Neuronal stem cell (in vitro differentiated cells): ENCODE data around the gene SP3.

Source experiments
- DNase-seq: peaks from one replicate; pipeline ENCODE4 v3.0.0-alpha.2; 2013; ENCODE audit warnings: low spot score
- H2AFZ ChIP-seq: one replicate; pipeline ENCODE4 v1.6.1; 2013; ENCODE audit warnings: mild to moderate bottlenecking, low read length, inconsistent platforms
- H2AK5ac ChIP-seq: 2 replicates; pipeline ENCODE4 v1.6.1; 2013; ENCODE audit warnings: low read depth, mild to moderate bottlenecking, inconsistent platforms, low read length, moderate library complexity, mixed read lengths
- H2BK120ac ChIP-seq: 2 replicates; pipeline ENCODE4 v1.6.1; 2013; ENCODE audit warnings: low read depth, mild to moderate bottlenecking, inconsistent platforms, low read length, moderate library complexity, mixed read lengths
- H2BK12ac ChIP-seq: one replicate; pipeline ENCODE4 v1.6.1; 2013; ENCODE audit warnings: low read length, inconsistent platforms
- H2BK15ac ChIP-seq: 2 replicates; pipeline ENCODE4 v1.6.1; 2013; ENCODE audit warnings: mild to moderate bottlenecking, low read length, inconsistent platforms, mixed read lengths
- H2BK5ac ChIP-seq: one replicate; pipeline ENCODE4 v1.6.1; 2013; ENCODE audit warnings: inconsistent platforms, mild to moderate bottlenecking, low read length, moderate library complexity
- H3K14ac ChIP-seq: one replicate; pipeline ENCODE4 v1.6.1; 2013; ENCODE audit warnings: low read length, inconsistent platforms
- H3K18ac ChIP-seq: 2 replicates; pipeline ENCODE4 v1.6.1; 2013; ENCODE audit warnings: low read length, inconsistent platforms
- H3K23ac ChIP-seq: 2 replicates; pipeline ENCODE4 v1.6.1; 2013; ENCODE audit warnings: low read depth, mild to moderate bottlenecking, mixed read lengths, low read length, inconsistent platforms; ENCODE audit not compliant: poor library complexity
- H3K27ac ChIP-seq: replicated peaks from 3 replicates; pipeline ENCODE4 v1.5.1; 2013; ENCODE audit warnings: low read length, inconsistent platforms
- H3K27me3 ChIP-seq, 3 experiments: 2 replicates each; pipeline ENCODE4 v1.6.1; 2013; ENCODE audit warnings: low read length in 3 of 3, mild to moderate bottlenecking in 2 of 3, inconsistent platforms in 1 of 3, low read depth in 1 of 3, mixed read lengths in 1 of 3, moderate library complexity in 1 of 3; ENCODE audit not compliant: control insufficient read depth in 3 of 3, insufficient read depth in 3 of 3
- H3K36me3 ChIP-seq, 2 donors: replicated peaks in 1 of 2; 2 replicates each; pipeline ENCODE4 v1.6.1; 2013; ENCODE audit warnings: low read length in 2 of 2; ENCODE audit not compliant: control insufficient read depth in 2 of 2, insufficient read depth in 2 of 2
- H3K4ac ChIP-seq: 2 replicates; pipeline ENCODE4 v1.6.1; 2013; ENCODE audit warnings: inconsistent platforms, mild to moderate bottlenecking, low read length, moderate library complexity
- H3K4me1 ChIP-seq, 2 donors: 1 replicate in 1 of 2; 2 replicates in 1 of 2; pipeline ENCODE4 v1.6.1; 2013; ENCODE audit warnings: low read length in 2 of 2, low read depth in 1 of 2; ENCODE audit not compliant: control insufficient read depth in 2 of 2, insufficient read depth in 1 of 2
- H3K4me2 ChIP-seq: one replicate; pipeline ENCODE4 v1.6.1; 2013; ENCODE audit warnings: mild to moderate bottlenecking, low read length, inconsistent platforms; ENCODE audit not compliant: insufficient read depth, poor library complexity, severe bottlenecking
- H3K4me3 ChIP-seq, 2 donors: 2 replicates each; pipeline ENCODE4 v1.5.1; 2013; ENCODE audit warnings: low read length in 2 of 2, mild to moderate bottlenecking in 2 of 2, inconsistent platforms in 1 of 2, moderate library complexity in 1 of 2
- H3K79me1 ChIP-seq: one replicate; pipeline ENCODE4 v1.6.1; 2013; ENCODE audit warnings: low read depth, mild to moderate bottlenecking, inconsistent platforms, low read length, moderate library complexity
- H3K9ac ChIP-seq: one replicate; pipeline ENCODE4 v1.6.1; 2013; ENCODE audit warnings: mild to moderate bottlenecking, low read depth, low read length, inconsistent platforms; ENCODE audit not compliant: poor library complexity
- H3K9me3 ChIP-seq, 2 donors: replicated peaks in 1 of 2; 2 replicates each; pipeline versions ENCODE3 to v1.6.1; 2013; ENCODE audit warnings: low read length in 2 of 2, mild to moderate bottlenecking in 2 of 2, inconsistent platforms in 1 of 2, low read depth in 1 of 2, mixed read lengths in 1 of 2, moderate library complexity in 1 of 2; ENCODE audit not compliant: control insufficient read depth in 2 of 2, insufficient read depth in 1 of 2
- H4K8ac ChIP-seq: one replicate; pipeline ENCODE4 v1.6.1; 2013; ENCODE audit warnings: low read depth, mild to moderate bottlenecking, inconsistent platforms, low read length, moderate library complexity
- H4K91ac ChIP-seq: one replicate; pipeline ENCODE4 v1.6.1; 2013; ENCODE audit warnings: low read length, low read depth, mild to moderate bottlenecking, inconsistent platforms; ENCODE audit not compliant: poor library complexity
- WGBS, 2 donors: extraction: QIAGEN DNeasy Blood & Tissue Kit; methylation state at CpG; one replicate each; pipeline ENCODE4 v1.1.7; 2013; ENCODE audit warnings: missing lambda C conversion rate in 2 of 2, mixed read lengths in 1 of 2; ENCODE audit not compliant: insufficient read length in 2 of 2, insufficient replicate concordance in 1 of 2; ENCODE audit errors: extremely low coverage in 2 of 2; 5-methylcytosine and 5-hydroxymethylcytosine counted together

SP3 gene

DNA sequence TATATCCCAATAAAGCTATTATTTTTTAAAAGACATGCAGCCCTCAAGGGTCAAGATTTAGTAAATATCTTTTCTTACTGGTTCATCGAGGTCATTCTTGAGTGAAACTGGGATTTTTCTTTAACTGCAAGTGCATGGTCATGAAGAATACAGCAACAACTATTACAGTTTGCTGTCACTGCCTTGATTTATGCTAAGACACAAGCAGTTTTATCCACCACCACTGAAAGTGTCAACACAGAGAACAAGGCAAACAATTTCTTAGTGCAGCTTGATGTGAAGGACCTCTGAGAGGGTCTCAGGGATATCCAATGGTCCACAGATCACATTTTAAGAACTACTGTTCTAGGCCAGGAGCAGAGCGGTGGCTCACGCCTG is 12.1 kb downstream of the SP3 start:
- Histone ChIP-seq H2BK5ac (no peak overlapping the region), H2BK15ac (no peak overlapping the region), H3K4me3 (no peak overlapping the region), H3K23ac (no peak overlapping the region), H2BK120ac (no peak overlapping the region), H4K8ac (no peak overlapping the region), H3K9ac (no peak overlapping the region), H3K4ac (no peak overlapping the region), H2BK12ac (no peak overlapping the region), H3K36me3 (peaks cover 19 to 95% of the 10 kb centered on the region in 2 donors), H3K27ac (no peak overlapping the region), H3K9me3 (peaks cover 4 to 59% of the 10 kb centered on the region in 2 donors), H3K27me3 (no peaks in the 10 kb centered on the region), H2AK5ac (no peak overlapping the region), H3K4me1 (no peaks in the 10 kb centered on the region), H3K4me2 (no peak overlapping the region), H3K14ac (no peak overlapping the region), H2AFZ (no peak overlapping the region), H3K79me1 (no peaks in the 10 kb centered on the region), H3K18ac (no peak overlapping the region), H4K91ac (no peak overlapping the region)
- WGBS, 2 donors, result no CpG with 5 or more reads among the region's 3 CpGs
- DNase-seq, result no peak

DNA sequence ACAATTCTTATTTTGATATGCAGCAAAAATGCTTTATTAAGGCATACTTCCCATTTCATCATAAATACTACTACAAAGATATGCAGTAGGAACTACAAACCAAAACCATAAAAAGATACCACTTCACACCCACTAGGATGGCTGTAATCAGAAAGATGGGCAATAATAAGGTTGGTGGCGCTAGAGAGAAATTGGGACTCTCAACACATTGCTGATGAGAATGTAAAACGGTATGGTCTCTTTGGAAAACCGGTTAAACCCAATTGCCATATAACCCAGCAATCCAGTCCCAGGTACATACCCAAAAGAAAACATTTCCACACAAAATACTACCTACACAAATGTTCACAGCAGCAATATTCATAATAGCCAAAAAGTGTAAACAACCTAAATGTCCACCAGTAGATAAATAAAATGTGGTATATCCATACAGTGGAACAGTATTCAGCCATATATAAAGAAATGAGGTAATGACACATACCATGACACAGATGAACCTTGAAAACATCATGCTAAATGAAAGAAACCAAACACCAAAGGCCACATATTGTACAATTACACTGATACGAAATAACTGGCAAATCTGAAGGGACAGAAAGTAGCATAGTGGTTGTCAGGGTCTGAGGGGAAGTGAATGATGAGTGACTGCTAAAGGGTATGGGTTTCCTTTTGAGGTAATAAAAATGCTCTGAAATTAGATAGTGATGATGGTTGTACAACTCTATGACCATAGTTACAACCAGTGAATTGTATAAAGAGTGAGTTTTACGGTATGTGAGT is 12.7 kb downstream of the SP3 start:
- no peak overlapping the region for H2AK5ac ChIP-seq
- H3K9ac ChIP-seq, result no peak overlapping the region
- H3K36me3 ChIP-seq, result peaks cover 19 to 96% of the 10 kb centered on the region in 2 donors
- no peaks in the 10 kb centered on the region for H3K27me3 ChIP-seq
- no peak overlapping the region for H3K18ac ChIP-seq
- DNase-seq, result no peak
- no peak overlapping the region for H4K8ac ChIP-seq
- H2BK15ac ChIP-seq, result no peak overlapping the region
- H3K4me2 ChIP-seq, result no peak overlapping the region
- H4K91ac ChIP-seq, result no peak overlapping the region
- H2BK120ac ChIP-seq, result no peak overlapping the region
- no peak overlapping the region for H3K27ac ChIP-seq
- no peak overlapping the region for H2BK12ac ChIP-seq
- no peaks in the 10 kb centered on the region for H3K4me1 ChIP-seq
- no peak overlapping the region for H3K4ac ChIP-seq
- no peaks in the 10 kb centered on the region for H3K79me1 ChIP-seq
- H3K4me3 ChIP-seq, result no peak overlapping the region
- WGBS, 2 donors, result no CpG with 5 or more reads among the region's 5 CpGs
- H3K9me3 ChIP-seq, result peaks cover 4 to 63% of the 10 kb centered on the region in 2 donors
- no peak overlapping the region for H3K14ac ChIP-seq
- H2AFZ ChIP-seq, result no peak overlapping the region
- no peak overlapping the region for H3K23ac ChIP-seq
- no peak overlapping the region for H2BK5ac ChIP-seq

- H3K27ac ChIP-seq, result no peak overlapping the region
- H3K4me2 ChIP-seq, result no peak overlapping the region
- no peak overlapping the region for H3K23ac ChIP-seq
- H3K4ac ChIP-seq, result no peak overlapping the region
- no peak overlapping the region for H3K18ac ChIP-seq
- H2AK5ac ChIP-seq, result no peak overlapping the region
- H3K4me1 ChIP-seq, result no peaks in the 10 kb centered on the region
- H3K27me3 ChIP-seq, result no peaks in the 10 kb centered on the region
- no peak overlapping the region for H2AFZ ChIP-seq
- no peak for DNase-seq
- no peak overlapping the region for H3K14ac ChIP-seq
- H4K8ac ChIP-seq, result no peak overlapping the region
- H3K9me3 ChIP-seq, result peaks cover 4 to 38% of the 10 kb centered on the region in 2 donors
- no peak overlapping the region for H2BK15ac ChIP-seq
- H3K4me3 ChIP-seq, result no peak overlapping the region
- peaks cover 5% of the 10 kb centered on the region for H3K79me1 ChIP-seq
- H3K9ac ChIP-seq, result no peak overlapping the region
- no peak overlapping the region for H2BK120ac ChIP-seq
- no peak overlapping the region for H2BK5ac ChIP-seq
- H3K36me3 ChIP-seq, result peaks cover 5 to 90% of the 10 kb centered on the region in 2 donors
- no peak overlapping the region for H4K91ac ChIP-seq
- H2BK12ac ChIP-seq, result no peak overlapping the region
These were observed 16.3 kb downstream of the SP3 start for GRCh38 chr2:173948842-173949241.

DNA sequence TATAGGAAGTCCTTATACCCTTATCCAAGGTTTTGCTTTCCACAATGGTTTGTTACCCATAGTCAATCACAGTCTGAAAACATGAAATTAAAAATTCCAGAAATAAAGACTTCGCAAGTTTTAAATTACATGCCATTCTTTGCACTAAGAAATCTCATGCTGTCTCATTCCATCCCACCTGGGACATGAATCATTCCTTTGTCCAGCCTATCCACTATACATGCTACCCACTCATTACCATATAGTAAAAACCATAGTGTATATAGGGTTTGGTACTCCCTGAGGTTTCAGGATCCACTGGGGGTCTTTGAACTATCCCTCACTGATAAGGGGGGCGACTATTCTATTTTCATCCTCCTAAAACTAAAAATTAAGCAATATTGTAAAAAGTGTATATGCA is 17.0 kb downstream of the SP3 start:
- H3K4me2 ChIP-seq, result no peak overlapping the region
- no peak overlapping the region for H3K27ac ChIP-seq
- no peak overlapping the region for H2AK5ac ChIP-seq
- H3K27me3 ChIP-seq, result no peaks in the 10 kb centered on the region
- H4K91ac ChIP-seq, result no peak overlapping the region
- H3K79me1 ChIP-seq, result peaks cover 5% of the 10 kb centered on the region
- H3K4ac ChIP-seq, result no peak overlapping the region
- H3K9ac ChIP-seq, result no peak overlapping the region
- DNase-seq, result no peak
- no peak overlapping the region for H3K23ac ChIP-seq
- H2BK120ac ChIP-seq, result no peak overlapping the region
- H4K8ac ChIP-seq, result no peak overlapping the region
- H2BK5ac ChIP-seq, result no peak overlapping the region
- peaks cover 4 to 90% of the 10 kb centered on the region in 2 donors for H3K36me3 ChIP-seq
- no peak overlapping the region for H3K18ac ChIP-seq
- no peak overlapping the region for H2BK15ac ChIP-seq
- no CpG with 5 or more reads among the region's 2 CpGs for WGBS, 2 donors
- H3K4me1 ChIP-seq, result no peaks in the 10 kb centered on the region
- no peak overlapping the region for H3K14ac ChIP-seq
- H3K9me3 ChIP-seq, result peaks cover 2 to 32% of the 10 kb centered on the region in 2 donors
- no peak overlapping the region for H2AFZ ChIP-seq
- no peak overlapping the region for H2BK12ac ChIP-seq
- H3K4me3 ChIP-seq, result no peak overlapping the region
